Measurements from ENCODE around the gene PRKCE.

The PRKCE gene

GRCh38 chr2:45897842-45898241, 246.4 kb downstream of the PRKCE start:
- no peaks in the 10 kb centered on the region for H3K27me3 ChIP-seq (ENCODE audit: insufficient read depth, insufficient read length)
- H3K9ac ChIP-seq (ENCODE audit: insufficient read length, low read depth): no peak overlapping the region
- H3K36me3 ChIP-seq (ENCODE audit: insufficient read depth, insufficient read length, low read length): no peaks in the 10 kb centered on the region
- no peak for DNase-seq (ENCODE audit: low read depth, low spot score)
- no peak overlapping the region for H3K4me3 ChIP-seq (ENCODE audit: insufficient read length, low read depth)
- H3K4me1 ChIP-seq (ENCODE audit: insufficient read depth, insufficient read length): peaks cover 2% of the 10 kb centered on the region
- no peaks in the 10 kb centered on the region for H3K9me3 ChIP-seq (ENCODE audit: insufficient read depth, low read length)
- TF ChIP-seq SUZ12 (IDR thresholded peaks at IDR 0.05; ENCODE audit: extremely low read depth, insufficient read depth, insufficient read length): no peak
- TF ChIP-seq YY1 (IDR thresholded peaks at IDR 0.05; ENCODE audit: insufficient read depth, insufficient read length): no peak
- TF ChIP-seq ZNF274 (IDR thresholded peaks at IDR 0.05; ENCODE audit: low read depth, low read length): no peak

GRCh38 chr2:45898819-45899218, 247.3 kb downstream of the PRKCE start:
- no peak overlapping the region for H3K9ac ChIP-seq (ENCODE audit: insufficient read length, low read depth)
- no peaks in the 10 kb centered on the region for H3K4me1 ChIP-seq (ENCODE audit: insufficient read depth, insufficient read length)
- TF ChIP-seq SUZ12 (IDR thresholded peaks at IDR 0.05; ENCODE audit: extremely low read depth, insufficient read depth, insufficient read length): no peak
- no peak for TF ChIP-seq ZNF274 (IDR thresholded peaks at IDR 0.05; ENCODE audit: low read depth, low read length)
- no peak for TF ChIP-seq YY1 (IDR thresholded peaks at IDR 0.05; ENCODE audit: insufficient read depth, insufficient read length)
- no peaks in the 10 kb centered on the region for H3K36me3 ChIP-seq (ENCODE audit: insufficient read depth, insufficient read length, low read length)
- no peak for DNase-seq (ENCODE audit: low read depth, low spot score)
- H3K4me3 ChIP-seq (ENCODE audit: insufficient read length, low read depth): no peak overlapping the region
- H3K9me3 ChIP-seq (ENCODE audit: insufficient read depth, low read length): no peaks in the 10 kb centered on the region
- H3K27me3 ChIP-seq (ENCODE audit: insufficient read depth, insufficient read length): no peaks in the 10 kb centered on the region

GRCh38 chr2:45899926-45900325, 248.5 kb downstream of the PRKCE start:
- Histone ChIP-seq H3K9ac (ENCODE audit: insufficient read length, low read depth) (no peak overlapping the region), H3K36me3 (ENCODE audit: insufficient read depth, insufficient read length, low read length) (no peaks in the 10 kb centered on the region), H3K4me1 (ENCODE audit: insufficient read depth, insufficient read length) (no peaks in the 10 kb centered on the region), H3K9me3 (ENCODE audit: insufficient read depth, low read length) (no peaks in the 10 kb centered on the region), H3K27me3 (ENCODE audit: insufficient read depth, insufficient read length) (no peaks in the 10 kb centered on the region), H3K4me3 (ENCODE audit: insufficient read length, low read depth) (no peak overlapping the region)
- TF ChIP-seq YY1 (IDR thresholded peaks at IDR 0.05; ENCODE audit: insufficient read depth, insufficient read length) (no peak), ZNF274 (IDR thresholded peaks at IDR 0.05; ENCODE audit: low read depth, low read length) (no peak), SUZ12 (IDR thresholded peaks at IDR 0.05; ENCODE audit: extremely low read depth, insufficient read depth, insufficient read length) (no peak)
- DNase-seq (ENCODE audit: low read depth, low spot score): no peak

GRCh38 chr2:45901468-45902032, 250.1 kb downstream of the PRKCE start:
- Histone ChIP-seq H3K9ac (ENCODE audit: insufficient read length, low read depth) (no peak overlapping the region), H3K36me3 (ENCODE audit: insufficient read depth, insufficient read length, low read length) (no peaks in the 10 kb centered on the region), H3K9me3 (ENCODE audit: insufficient read depth, low read length) (no peaks in the 10 kb centered on the region), H3K27me3 (ENCODE audit: insufficient read depth, insufficient read length) (no peaks in the 10 kb centered on the region), H3K4me1 (ENCODE audit: insufficient read depth, insufficient read length) (no peaks in the 10 kb centered on the region), H3K4me3 (ENCODE audit: insufficient read length, low read depth) (no peak overlapping the region)
- TF ChIP-seq YY1 (IDR thresholded peaks at IDR 0.05; ENCODE audit: insufficient read depth, insufficient read length) (no peak), SUZ12 (IDR thresholded peaks at IDR 0.05; ENCODE audit: extremely low read depth, insufficient read depth, insufficient read length) (no peak), ZNF274 (IDR thresholded peaks at IDR 0.05; ENCODE audit: low read depth, low read length) (no peak)
- DNase-seq (ENCODE audit: low read depth, low spot score): no peak

- no peaks in the 10 kb centered on the region for H3K27me3 ChIP-seq (ENCODE audit: insufficient read depth, insufficient read length)
- no peak overlapping the region for H3K9ac ChIP-seq (ENCODE audit: insufficient read length, low read depth)
- H3K4me1 ChIP-seq (ENCODE audit: insufficient read depth, insufficient read length): no peaks in the 10 kb centered on the region
- no peak overlapping the region for H3K4me3 ChIP-seq (ENCODE audit: insufficient read length, low read depth)
- no peak for DNase-seq (ENCODE audit: low read depth, low spot score)
- TF ChIP-seq SUZ12 (IDR thresholded peaks at IDR 0.05; ENCODE audit: extremely low read depth, insufficient read depth, insufficient read length) (no peak), YY1 (IDR thresholded peaks at IDR 0.05; ENCODE audit: insufficient read depth, insufficient read length) (no peak), ZNF274 (IDR thresholded peaks at IDR 0.05; ENCODE audit: low read depth, low read length) (no peak)
- no peaks in the 10 kb centered on the region for H3K36me3 ChIP-seq (ENCODE audit: insufficient read depth, insufficient read length, low read length)
- H3K9me3 ChIP-seq (ENCODE audit: insufficient read depth, low read length): no peaks in the 10 kb centered on the region
Measured at GRCh38 chr2:45902380-45902779, 250.9 kb downstream of the PRKCE start.

- H3K36me3 ChIP-seq (ENCODE audit: insufficient read depth, insufficient read length, low read length): no peaks in the 10 kb centered on the region
- no peaks in the 10 kb centered on the region for H3K4me1 ChIP-seq (ENCODE audit: insufficient read depth, insufficient read length)
- H3K9ac ChIP-seq (ENCODE audit: insufficient read length, low read depth): no peak overlapping the region
- H3K27me3 ChIP-seq (ENCODE audit: insufficient read depth, insufficient read length): no peaks in the 10 kb centered on the region
- no peaks in the 10 kb centered on the region for H3K9me3 ChIP-seq (ENCODE audit: insufficient read depth, low read length)
- H3K4me3 ChIP-seq (ENCODE audit: insufficient read length, low read depth): no peak overlapping the region
- DNase-seq (ENCODE audit: low read depth, low spot score): no peak
- TF ChIP-seq ZNF274 (IDR thresholded peaks at IDR 0.05; ENCODE audit: low read depth, low read length): no peak
- TF ChIP-seq YY1 (IDR thresholded peaks at IDR 0.05; ENCODE audit: insufficient read depth, insufficient read length): no peak
- no peak for TF ChIP-seq SUZ12 (IDR thresholded peaks at IDR 0.05; ENCODE audit: extremely low read depth, insufficient read depth, insufficient read length)
Measured at GRCh38 chr2:45902781-45903375, 251.4 kb downstream of the PRKCE start.

- Histone ChIP-seq H3K27me3 (ENCODE audit: insufficient read depth, insufficient read length) (no peaks in the 10 kb centered on the region), H3K9ac (ENCODE audit: insufficient read length, low read depth) (no peak overlapping the region), H3K4me1 (ENCODE audit: insufficient read depth, insufficient read length) (no peaks in the 10 kb centered on the region), H3K4me3 (ENCODE audit: insufficient read length, low read depth) (no peak overlapping the region), H3K36me3 (ENCODE audit: insufficient read depth, insufficient read length, low read length) (no peaks in the 10 kb centered on the region), H3K9me3 (ENCODE audit: insufficient read depth, low read length) (no peaks in the 10 kb centered on the region)
- no peak for TF ChIP-seq SUZ12 (IDR thresholded peaks at IDR 0.05; ENCODE audit: extremely low read depth, insufficient read depth, insufficient read length)
- no peak for TF ChIP-seq YY1 (IDR thresholded peaks at IDR 0.05; ENCODE audit: insufficient read depth, insufficient read length)
- no peak for TF ChIP-seq ZNF274 (IDR thresholded peaks at IDR 0.05; ENCODE audit: low read depth, low read length)
- no peak for DNase-seq (ENCODE audit: low read depth, low spot score)
Measured at GRCh38 chr2:45904267-45904945, 252.9 kb downstream of the PRKCE start.

Measured in NT2/D1 (cell line).